ENCODE results near the gene TMEM271.

The TMEM271 gene

DNA sequence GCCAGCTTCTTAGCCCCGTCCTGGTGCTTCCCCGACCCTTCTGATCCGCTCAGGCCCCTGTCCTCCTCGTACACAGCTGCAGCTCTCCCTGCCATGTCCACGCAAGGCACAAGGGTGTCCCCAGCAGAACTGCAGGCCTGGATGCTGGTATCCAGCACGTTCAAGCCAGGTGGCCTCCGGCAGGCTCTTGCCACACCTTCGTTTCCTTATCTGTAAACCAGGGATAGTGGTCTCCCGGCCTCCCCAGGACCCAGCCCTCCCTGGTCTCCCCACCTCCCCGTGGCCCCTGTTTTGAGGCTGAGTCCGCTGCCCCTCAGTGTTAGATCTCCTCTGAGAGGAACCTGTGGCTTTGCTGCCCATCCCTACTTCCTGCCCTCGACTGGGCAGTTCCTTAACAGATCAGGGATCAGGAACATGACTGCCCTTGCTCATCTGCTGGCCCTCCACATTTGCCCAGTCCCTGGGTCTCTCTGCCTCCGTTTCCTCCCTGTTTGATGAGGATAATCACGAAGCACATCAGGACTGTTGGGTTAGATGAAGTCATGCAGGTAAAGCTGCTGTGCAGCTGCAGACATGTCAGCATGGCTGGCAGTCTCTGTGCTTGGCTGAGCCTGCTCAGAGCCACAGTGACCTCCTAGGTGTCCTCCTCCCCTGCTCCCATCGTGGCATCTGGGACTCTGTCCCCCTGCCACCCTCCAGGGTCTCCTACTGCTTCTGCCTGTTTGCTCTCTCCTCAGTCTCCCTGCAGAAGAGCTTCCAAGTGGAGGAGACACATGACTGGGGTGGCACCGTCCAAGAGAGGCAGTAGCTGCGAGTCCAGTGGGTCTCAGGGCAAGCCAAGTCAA, 44.2 kb downstream of the TMEM271 start:
- no peak for DNase-seq

DNA sequence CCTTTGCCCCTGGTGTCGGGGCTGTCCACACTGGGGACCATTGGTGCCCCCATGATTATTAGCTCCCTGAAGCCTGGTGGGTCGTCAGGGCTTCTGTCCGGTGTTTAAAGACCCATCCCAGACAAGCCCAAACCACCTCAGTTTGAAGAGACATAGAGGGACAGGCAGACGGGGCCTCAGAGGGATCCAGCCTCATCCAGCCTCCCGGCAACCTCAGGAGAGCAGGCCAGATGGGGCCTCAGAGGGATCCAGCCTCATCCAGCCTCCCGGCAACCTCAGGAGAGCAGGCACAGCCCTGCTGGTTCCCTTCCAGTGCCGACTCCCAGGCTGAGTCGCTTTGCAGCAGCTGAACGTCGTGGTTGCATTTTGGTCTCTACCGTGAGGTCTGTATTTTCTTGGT, 45.0 kb downstream of the TMEM271 start:
- DNase-seq, result no peak

DNA sequence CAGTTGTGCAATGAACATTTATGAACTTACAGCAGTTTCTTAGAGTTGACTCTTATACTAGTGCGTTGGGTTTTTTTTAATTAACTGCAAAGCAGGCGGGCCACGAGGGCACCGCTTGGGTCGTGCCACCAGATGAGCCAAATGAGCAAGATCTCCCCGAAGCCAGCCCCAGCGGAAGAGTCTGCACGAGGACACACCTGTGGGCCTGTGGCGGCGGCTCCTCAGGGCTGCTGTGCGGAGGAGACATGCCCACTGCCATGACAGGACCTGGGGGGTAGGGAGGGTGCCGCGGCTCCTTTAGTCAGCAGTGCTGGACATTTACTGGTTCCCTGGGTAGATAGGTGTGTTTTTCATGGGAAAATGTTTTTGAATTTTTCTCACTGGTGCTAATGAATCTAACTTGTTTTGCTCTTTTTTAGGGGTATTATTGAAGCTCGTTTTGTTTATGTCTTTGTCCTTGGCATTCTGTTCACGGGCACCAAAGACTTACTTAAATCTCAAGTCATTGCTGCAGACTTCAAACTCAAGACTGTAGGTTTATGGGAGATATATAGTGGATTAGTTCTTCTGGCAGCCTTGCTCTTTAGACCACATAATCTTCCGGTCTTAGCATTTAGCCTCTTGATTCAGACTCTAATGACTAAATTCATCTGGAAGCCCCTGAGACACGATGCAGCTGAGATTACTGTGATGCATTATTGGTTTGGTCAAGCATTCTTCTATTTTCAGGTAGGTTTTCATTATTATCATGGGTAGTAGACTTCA, 45.9 kb downstream of the TMEM271 start:
- no peak for DNase-seq

- no peak for DNase-seq
Measured at GRCh38 chr4:529563-529962, 46.5 kb downstream of the TMEM271 start.

DNA sequence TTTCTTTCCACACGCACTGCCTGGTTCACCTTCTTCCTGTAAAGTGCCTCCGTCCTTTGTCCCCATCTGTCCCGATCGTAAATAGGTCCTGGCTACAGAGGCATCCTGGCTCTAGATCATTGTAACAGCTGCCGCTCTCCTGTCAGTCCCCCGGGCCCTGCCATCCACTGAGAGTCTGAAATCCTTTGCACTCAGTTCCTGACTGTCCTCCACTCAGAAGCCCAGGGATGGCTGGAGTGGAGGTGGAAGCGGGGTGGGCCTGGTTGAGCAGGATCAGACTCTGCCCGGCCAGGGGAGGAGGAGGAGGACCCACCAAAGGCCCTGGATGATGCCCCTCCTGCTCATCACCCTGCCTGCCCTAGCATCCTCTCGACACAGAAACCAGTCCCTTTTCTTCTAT, 47.3 kb downstream of the TMEM271 start:
- no peak for DNase-seq

GRCh38 chr4:528296-528695, 47.8 kb downstream of the TMEM271 start:
- no peak for DNase-seq

- no peak for DNase-seq
Measured at GRCh38 chr4:526971-527460, 49.1 kb downstream of the TMEM271 start.

DNA sequence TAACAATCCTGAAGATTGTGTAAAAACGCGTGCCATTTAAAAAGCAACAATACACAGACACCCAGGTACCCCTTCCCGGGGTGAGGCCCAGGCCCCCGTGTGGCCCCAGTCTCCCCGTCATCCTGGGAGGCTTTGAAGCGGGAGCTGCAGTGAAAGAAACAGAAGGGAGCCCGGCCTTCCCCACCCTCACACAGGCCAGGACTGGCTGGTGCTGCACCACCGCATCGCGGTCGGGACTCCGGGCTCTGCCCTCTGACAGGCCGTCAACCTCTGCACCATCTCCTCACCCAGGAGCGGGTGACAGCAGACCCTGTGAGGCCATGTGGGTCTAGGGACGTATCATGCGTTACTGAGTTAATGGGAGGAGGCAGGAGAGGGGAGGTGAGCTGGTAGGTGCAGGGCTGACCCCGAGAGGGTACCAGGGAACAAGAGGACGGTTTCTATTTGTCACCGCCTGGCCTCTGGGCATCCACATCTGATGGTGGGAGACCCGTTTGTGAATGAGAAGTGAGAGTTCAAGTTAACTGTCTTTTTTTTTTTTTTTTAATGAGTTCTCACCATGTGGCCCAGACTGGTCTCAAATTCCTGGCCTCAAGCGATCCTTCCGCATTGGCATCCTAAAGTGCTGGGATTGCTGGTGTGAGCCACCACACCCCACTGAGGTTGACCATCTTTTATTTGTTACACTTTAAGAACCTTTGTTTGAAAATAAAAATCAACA, 49.7 kb downstream of the TMEM271 start:
- no peak for DNase-seq

- no peak for DNase-seq
Measured at GRCh38 chr4:525660-526059, 50.4 kb downstream of the TMEM271 start.

DNA sequence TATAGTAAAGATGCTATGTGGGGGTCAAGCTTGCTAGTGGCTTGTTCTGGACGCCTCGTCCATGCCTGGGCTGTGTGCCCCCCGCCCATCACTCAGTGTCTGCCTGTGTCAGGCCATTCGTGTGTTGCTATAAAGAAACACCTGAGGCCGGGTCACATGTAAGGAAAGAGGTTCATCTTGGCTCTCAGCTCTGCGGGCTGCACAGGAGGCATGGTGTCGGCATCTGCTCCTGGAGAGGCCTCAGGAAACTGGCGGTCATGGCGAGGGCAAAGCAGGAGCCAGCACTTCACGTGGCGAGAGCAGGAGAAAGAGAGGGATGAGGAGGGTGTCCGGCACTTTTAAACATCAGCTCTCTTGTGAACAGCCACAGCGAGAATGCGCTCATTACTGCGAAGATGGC, 51.9 kb downstream of the TMEM271 start:
- DNase-seq, result no peak
